DOHH2 (cell line): ENCODE data around the gene COL9A2.

Source experiments
- CTCF ChIP-seq: fragments of 200-600 bp; sonication (generic); IDR thresholded peaks from one replicate; pipeline ENCODE4 v1.5.1; 2014; ENCODE audit warnings: antibody characterized with exemption, mild to moderate bottlenecking, low read depth, low read length; ENCODE audit not compliant: poor library complexity, severe bottlenecking
- EZH2phosphoT487 ChIP-seq: fragments of 200-600 bp; sonication (generic); IDR thresholded peaks from 2 replicates; pipeline ENCODE4 v1.6.1; 2017; ENCODE audit warnings: borderline replicate concordance, mild to moderate bottlenecking, antibody characterized with exemption, low read length, moderate library complexity, mixed read lengths

- TF ChIP-seq CTCF: no peak
- no peak for TF ChIP-seq EZH2phosphoT487
Measured at GRCh38 chr1:40300651-40301050, 16.4 kb downstream of the COL9A2 start.
